D721Med (cell line): ENCODE data around the gene THAP12.

Experiments
- DNase-seq: peaks from one replicate; pipeline ENCODE4 v3.0.0; 2011; ENCODE audit warnings: low spot score; ENCODE audit not compliant: insufficient read length
- FAIRE-seq: peaks from 2 replicates; lab custom pipeline; 2011; peaks lifted over from hg19 to GRCh38; lab: Jason Lieb, UNC
- CTCF ChIP-seq: IDR thresholded peaks from 2 replicates; pipeline ENCODE4 v1.5.1; 2012; ENCODE audit warnings: mild to moderate bottlenecking, control low read depth; ENCODE audit not compliant: insufficient read depth; ENCODE audit errors: missing control alignments

Gene THAP12

DNA sequence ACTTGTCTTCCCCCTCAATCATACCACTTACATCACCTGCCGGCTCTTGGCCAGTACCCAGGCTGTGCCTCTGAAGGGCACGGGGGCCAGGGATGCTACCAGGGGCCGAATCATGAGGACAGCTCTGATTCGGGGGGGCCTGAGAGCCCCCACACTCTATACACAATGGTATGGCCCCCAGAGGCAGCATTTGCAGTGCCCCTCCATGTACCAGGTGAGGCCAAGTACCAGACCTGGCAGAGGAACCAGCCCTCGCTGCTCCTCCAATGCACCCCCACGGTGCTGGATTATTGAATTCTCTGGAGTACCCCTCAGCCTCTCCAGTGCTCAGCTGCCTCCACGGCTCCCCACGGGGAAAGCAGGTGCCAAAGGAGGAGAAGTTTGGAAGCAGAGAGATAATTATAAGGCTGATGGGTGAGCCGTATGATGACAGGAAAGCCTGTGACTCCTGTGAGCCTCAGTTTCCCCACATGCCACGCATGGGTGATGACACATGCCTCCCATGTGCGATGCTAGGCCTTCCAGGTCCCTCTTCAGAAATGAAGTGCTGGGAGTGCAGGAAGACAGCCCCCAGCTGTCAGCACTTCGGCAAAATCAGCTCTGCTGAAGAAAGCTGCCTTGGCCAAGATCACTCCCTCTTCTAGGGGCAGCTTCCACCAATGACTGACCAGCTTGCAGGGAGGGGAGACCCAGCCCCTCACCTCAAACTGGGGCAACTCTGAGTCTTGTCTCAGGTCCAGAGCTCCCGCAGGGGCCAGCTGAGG lies 69.9 kb downstream of the THAP12 start:
- FAIRE-seq (no peak), DNase-seq (no peak)
- TF ChIP-seq CTCF = no peak

GRCh38 chr11:76307978-76308747 lies 72.8 kb downstream of the THAP12 start:
- no peak for FAIRE-seq

DNA sequence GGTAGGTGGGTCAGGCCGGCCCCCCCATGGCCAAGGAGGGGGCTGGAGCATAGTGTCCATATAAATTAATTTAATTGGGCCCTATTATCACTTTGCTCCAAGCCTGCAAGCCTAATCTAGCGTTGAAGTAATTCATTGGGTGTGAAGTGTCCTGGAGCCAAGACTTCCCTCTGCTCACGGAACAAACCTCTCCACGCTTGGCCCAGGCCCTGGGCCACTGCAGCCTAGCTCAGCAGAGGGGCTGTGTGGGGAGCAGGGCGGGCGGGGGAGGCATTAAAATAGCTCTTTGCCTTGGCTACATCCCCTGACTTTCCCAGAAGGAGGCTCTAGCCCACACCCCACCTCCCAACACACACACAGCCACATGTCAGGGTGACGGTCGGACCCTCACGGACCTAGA lies 73.5 kb downstream of the THAP12 start:
- FAIRE-seq (no peak), DNase-seq (no peak)
- no peak for TF ChIP-seq CTCF

More at GRCh38 chr11:76307978-76308747, 72.8 kb downstream of the THAP12 start:
- no peak for DNase-seq
- no peak for TF ChIP-seq CTCF

DNA sequence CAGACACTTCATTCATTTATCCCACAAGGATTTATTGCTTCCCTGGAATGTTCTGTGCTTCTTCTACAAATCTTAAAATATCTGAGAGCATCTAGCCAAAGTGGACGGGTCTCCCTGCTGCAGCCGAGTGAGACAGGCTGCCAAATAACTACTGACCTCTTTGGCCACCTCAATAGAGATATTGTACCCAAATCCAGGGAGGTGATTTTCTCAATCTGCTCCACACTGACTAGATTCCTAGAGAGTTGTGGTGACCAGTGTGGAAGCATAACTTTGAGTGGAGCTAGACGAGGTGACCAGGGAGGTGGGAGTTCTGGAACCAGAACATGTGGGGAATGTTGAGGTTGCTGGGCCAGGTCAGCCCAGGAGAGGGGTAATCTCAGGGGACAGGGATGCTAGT lies 77.5 kb downstream of the THAP12 start:
- DNase-seq = no peak
- TF ChIP-seq CTCF = no peak
- no peak for FAIRE-seq

DNA sequence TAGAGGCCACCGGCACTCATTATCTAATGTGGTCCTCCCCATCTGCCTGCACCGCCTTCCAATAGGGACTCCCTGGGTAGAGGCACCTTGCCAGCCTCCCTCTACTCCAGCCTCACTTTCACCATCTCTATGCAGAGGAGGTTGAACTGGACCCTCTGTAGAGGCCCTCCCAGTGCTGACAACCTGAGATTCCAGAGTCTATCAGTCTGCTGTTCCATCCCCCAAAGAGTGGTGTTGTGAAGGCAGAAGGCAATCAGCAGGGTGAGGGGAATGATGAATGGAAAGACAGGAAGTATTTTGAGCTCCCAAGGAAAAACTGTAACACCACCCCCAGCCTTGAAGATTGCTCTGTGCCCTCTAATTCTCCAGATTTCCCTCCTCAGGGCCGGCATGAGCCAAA lies 77.9 kb downstream of the THAP12 start:
- DNase-seq (no peak), FAIRE-seq (no peak)

More for the DNA sequence above, 77.9 kb downstream of the THAP12 start:
- TF ChIP-seq CTCF = no peak
